ENCODE data around the gene ADARB1. TPM values are rescaled to one million over a fixed set of nuclear protein-coding genes. Genes with fewer than 3 reads are reported as not detected.

Gene ADARB1
- total RNA-seq, 1 donor from 2014 or later, result 14.5 TPM

DNA sequence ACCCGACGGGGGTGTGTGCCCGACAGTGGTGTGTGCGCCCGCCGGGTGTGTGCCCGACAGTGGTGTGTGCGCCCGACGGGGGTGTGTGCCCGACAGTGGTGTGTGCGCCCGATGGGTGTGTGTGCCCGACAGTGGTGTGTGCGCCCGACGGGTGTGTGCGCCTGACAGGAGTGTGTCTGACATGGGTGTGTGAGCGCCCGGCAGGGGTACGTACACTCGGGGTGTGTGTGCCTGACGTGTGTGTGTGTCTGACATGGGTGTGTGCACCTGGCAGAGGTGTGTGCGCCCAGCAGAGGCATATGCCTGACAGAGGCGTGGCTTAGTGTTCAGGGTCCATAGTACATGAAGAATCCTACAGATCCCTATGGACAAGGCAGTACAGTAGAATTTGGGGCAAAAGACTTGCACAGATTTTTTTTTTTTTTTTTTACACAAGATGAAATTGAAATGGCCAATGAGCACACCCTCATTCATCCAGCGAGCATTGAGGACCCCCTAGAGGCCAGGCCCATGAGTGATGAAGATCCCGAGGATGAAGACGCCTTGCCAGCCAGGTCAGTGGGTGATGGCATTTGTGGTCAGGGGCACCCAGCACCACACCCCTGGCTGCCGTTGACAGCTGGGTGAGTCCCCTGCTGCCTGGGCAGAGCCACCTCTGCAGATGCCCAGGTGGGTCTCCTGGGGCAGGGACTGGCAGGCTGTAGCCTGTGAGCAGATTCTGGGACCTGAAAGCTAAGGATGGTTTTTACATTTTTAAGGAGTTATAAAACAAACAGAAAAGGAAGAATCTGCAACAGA lies 60.1 kb downstream of the ADARB1 start:
- H3K27me3 Mint-ChIP-seq (ENCODE audit: unreplicated experiment), result peaks cover 8% of the 10 kb centered on the region
- H3K9me3 Mint-ChIP-seq (ENCODE audit: unreplicated experiment), result no peaks in the 10 kb centered on the region
- H3K4me3 Mint-ChIP-seq (ENCODE audit: unreplicated experiment), result no peak overlapping the region
- TF ChIP-seq, protein P1, sequence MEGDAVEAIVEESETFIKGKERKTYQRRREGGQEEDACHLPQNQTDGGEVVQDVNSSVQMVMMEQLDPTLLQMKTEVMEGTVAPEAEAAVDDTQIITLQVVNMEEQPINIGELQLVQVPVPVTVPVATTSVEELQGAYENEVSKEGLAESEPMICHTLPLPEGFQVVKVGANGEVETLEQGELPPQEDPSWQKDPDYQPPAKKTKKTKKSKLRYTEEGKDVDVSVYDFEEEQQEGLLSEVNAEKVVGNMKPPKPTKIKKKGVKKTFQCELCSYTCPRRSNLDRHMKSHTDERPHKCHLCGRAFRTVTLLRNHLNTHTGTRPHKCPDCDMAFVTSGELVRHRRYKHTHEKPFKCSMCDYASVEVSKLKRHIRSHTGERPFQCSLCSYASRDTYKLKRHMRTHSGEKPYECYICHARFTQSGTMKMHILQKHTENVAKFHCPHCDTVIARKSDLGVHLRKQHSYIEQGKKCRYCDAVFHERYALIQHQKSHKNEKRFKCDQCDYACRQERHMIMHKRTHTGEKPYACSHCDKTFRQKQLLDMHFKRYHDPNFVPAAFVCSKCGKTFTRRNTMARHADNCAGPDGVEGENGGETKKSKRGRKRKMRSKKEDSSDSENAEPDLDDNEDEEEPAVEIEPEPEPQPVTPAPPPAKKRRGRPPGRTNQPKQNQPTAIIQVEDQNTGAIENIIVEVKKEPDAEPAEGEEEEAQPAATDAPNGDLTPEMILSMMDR (IDR thresholded peaks at IDR 0.05; ENCODE audit: unreplicated experiment), result no peak
- H3K4me1 Mint-ChIP-seq (ENCODE audit: unreplicated experiment), result peaks cover 16% of the 10 kb centered on the region
- DNase-seq (ENCODE audit: low spot score), result no peak
- H3K36me3 Mint-ChIP-seq (ENCODE audit: low read depth, unreplicated experiment), result no peaks in the 10 kb centered on the region
- H3K27ac Mint-ChIP-seq (ENCODE audit: unreplicated experiment), result no peak overlapping the region

DNA sequence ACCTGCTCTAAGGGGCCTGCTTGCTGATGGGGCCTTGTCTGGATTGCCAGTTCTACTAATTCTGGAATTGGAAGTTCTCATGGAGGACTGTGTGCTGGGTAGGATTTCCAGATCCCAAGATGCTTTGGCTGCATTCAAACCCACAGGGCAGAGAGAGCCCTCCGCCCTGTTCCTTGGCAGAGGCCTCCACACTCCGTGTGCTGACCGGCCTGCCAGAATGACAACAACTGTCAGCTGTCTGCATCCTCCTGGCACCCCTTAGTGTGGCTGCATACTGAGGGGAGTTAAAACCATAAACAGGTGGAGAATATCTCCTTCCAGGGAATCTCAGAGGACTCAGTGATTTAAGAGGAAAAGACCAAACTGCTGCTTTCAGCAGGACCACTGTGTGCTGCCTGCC lies 60.7 kb downstream of the ADARB1 start:
- peaks cover 16% of the 10 kb centered on the region for H3K4me1 Mint-ChIP-seq (ENCODE audit: unreplicated experiment)
- TF ChIP-seq, protein P1 (IDR thresholded peaks at IDR 0.05; ENCODE audit: unreplicated experiment), result no peak
- no peak overlapping the region for H3K27ac Mint-ChIP-seq (ENCODE audit: unreplicated experiment)
- DNase-seq (ENCODE audit: low spot score), result no peak
- peaks cover 7% of the 10 kb centered on the region for H3K27me3 Mint-ChIP-seq (ENCODE audit: unreplicated experiment)
- H3K9me3 Mint-ChIP-seq (ENCODE audit: unreplicated experiment), result no peaks in the 10 kb centered on the region
- no peaks in the 10 kb centered on the region for H3K36me3 Mint-ChIP-seq (ENCODE audit: low read depth, unreplicated experiment)
- H3K4me3 Mint-ChIP-seq (ENCODE audit: unreplicated experiment), result no peak overlapping the region

DNA sequence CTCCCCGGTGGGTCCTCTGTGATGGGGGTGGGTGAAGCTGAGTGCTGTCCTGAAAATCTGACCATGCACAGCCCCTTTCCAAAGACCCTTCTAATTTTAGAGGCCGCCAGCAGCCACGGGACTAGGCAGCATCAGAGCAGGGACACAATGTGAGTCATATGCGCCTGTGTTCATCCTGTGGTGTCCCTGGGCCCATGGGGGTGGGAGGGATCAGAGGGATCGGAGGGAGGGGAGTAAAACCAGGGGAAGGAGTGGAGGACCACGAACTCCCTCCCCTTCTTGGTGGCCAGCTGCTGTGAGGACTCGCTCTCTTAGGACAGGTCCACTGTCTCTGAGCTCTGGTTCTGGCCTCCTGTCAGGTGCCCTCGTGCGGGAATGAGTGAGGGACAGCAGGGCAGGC lies 61.5 kb downstream of the ADARB1 start:
- Mint-ChIP-seq H3K4me1 (ENCODE audit: unreplicated experiment) (peaks cover 16% of the 10 kb centered on the region), H3K27ac (ENCODE audit: unreplicated experiment) (no peak overlapping the region), H3K27me3 (ENCODE audit: unreplicated experiment) (peaks cover 7% of the 10 kb centered on the region), H3K9me3 (ENCODE audit: unreplicated experiment) (no peaks in the 10 kb centered on the region), H3K36me3 (ENCODE audit: low read depth, unreplicated experiment) (no peaks in the 10 kb centered on the region), H3K4me3 (ENCODE audit: unreplicated experiment) (no peak overlapping the region)
- DNase-seq (ENCODE audit: low spot score), result no peak
- TF ChIP-seq, protein P1 (IDR thresholded peaks at IDR 0.05; ENCODE audit: unreplicated experiment), result no peak

DNA sequence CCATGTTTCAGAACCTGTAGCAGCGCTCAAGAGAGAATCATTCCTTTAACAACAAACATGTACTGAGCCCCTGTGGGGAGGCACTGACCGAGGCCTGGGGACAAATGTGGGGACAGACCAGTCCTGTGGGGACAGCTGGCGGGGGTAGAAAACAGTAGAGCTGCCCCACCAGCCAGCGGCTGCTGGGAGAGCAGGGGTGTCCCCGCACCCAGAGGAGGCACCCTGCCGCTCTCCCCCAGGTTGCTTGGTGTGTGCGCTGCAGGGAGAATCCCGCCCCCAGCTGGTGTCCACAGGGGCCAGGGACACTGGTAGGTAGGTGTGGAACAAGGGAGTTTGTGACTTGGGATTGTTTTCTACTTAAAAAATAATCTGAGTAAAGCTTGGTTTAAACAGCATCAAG lies 62.1 kb downstream of the ADARB1 start:
- Mint-ChIP-seq H3K36me3 (ENCODE audit: low read depth, unreplicated experiment) (no peaks in the 10 kb centered on the region), H3K27ac (ENCODE audit: unreplicated experiment) (no peak overlapping the region), H3K9me3 (ENCODE audit: unreplicated experiment) (no peaks in the 10 kb centered on the region), H3K4me3 (ENCODE audit: unreplicated experiment) (no peak overlapping the region), H3K27me3 (ENCODE audit: unreplicated experiment) (peaks cover 7% of the 10 kb centered on the region), H3K4me1 (ENCODE audit: unreplicated experiment) (peaks cover 16% of the 10 kb centered on the region)
- no peak for DNase-seq (ENCODE audit: low spot score)
- TF ChIP-seq, protein P1 (IDR thresholded peaks at IDR 0.05; ENCODE audit: unreplicated experiment), result no peak

DNA sequence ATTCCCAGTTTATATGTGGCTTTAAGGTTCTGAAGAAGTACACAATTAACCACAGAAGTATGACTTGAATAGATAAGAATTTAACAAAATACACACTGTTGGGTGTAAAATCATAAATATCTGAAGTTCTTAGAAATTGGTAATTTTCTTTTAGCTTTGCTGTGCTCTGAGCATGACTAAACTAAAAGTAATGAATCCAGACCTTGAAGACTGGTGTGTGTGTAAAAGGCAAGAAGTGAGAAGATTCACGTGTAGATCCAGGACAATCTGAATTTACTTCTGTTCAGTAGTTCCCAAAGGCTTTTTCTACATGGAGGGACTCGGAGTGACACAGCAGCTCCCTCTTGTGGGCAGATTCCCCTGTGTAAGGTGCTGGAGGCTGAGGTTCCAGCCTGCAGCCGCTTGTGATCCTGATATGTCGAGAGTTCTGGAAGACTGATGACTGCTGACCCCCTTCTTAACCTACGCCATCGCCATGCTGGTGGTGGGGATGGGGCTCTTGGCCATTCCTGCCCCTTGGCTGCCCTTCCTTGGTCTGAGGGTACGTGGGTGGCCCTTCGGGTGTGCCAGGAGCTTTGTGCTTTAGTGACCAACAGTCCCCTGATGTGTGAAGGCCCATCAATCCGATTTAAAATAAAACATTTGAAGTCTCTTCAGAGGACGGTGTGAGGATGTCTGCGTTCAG lies 62.7 kb downstream of the ADARB1 start:
- Mint-ChIP-seq H3K27me3 (ENCODE audit: unreplicated experiment) (peaks cover 7% of the 10 kb centered on the region), H3K36me3 (ENCODE audit: low read depth, unreplicated experiment) (no peaks in the 10 kb centered on the region), H3K27ac (ENCODE audit: unreplicated experiment) (no peak overlapping the region), H3K4me3 (ENCODE audit: unreplicated experiment) (no peak overlapping the region), H3K4me1 (ENCODE audit: unreplicated experiment) (peaks cover 13% of the 10 kb centered on the region), H3K9me3 (ENCODE audit: unreplicated experiment) (no peaks in the 10 kb centered on the region)
- TF ChIP-seq, protein P1 (IDR thresholded peaks at IDR 0.05; ENCODE audit: unreplicated experiment), result peak; percentile 60
- peak; percentile 91 for DNase-seq (ENCODE audit: low spot score)

All from endothelial cell (in vitro differentiated cells).